ENCODE results near the gene ATP1A2. TPM values are rescaled to one million over a fixed set of nuclear protein-coding genes. Genes with fewer than 3 reads are reported as not detected.
A peak's percentile ranks its signal among the peaks of the same experiment; 100 is the strongest.

ATP1A2 gene
- total RNA-seq, 1 donor from 2014 or later = 401 TPM

DNA sequence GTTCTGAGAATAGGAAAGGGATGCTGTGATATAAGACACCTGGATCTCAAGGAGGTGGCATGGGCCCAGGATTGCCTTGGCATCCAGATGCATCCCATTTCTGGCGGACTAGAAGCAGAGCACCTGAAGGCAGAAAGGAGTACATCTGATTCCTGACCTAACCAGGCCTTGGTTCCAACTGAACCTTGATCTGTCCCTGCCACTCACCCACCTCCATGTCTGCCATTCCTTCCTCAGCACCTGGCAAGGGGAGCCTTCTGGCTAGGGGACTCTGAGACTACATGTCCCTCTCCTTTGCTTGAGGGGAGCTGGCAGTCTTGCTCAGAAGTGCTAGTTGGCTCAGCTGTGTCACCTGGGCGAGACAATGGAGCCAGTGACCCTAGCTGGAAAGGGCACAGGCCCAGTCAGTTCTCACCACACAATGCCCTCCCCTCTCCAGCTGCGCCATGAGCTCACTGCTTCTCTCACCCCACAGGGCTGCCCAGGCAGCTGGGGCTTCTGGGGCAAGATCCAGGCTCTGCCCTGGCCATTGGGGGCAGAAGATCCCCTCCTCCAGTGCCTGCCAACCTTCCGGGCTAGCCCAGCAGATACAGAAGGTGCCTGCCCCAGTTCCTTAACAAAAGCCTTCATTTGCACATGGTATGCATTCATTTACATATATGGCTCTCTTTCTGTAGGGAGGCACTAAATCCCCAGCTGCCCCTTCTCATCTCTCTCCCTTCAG, 20.0 kb upstream of the ATP1A2 start:
- no peak for DNase-seq
- no peak overlapping the region for H3K27ac ChIP-seq (replicated peaks)
- no peak overlapping the region for H3K4me3 ChIP-seq
- peaks cover 32% of the 10 kb centered on the region for H3K4me1 ChIP-seq
- intact Hi-C loops (cut with micrococcal nuclease) = no loop called here
- peaks cover 28% of the 10 kb centered on the region for H3K36me3 ChIP-seq
- TF ChIP-seq, protein P1, sequence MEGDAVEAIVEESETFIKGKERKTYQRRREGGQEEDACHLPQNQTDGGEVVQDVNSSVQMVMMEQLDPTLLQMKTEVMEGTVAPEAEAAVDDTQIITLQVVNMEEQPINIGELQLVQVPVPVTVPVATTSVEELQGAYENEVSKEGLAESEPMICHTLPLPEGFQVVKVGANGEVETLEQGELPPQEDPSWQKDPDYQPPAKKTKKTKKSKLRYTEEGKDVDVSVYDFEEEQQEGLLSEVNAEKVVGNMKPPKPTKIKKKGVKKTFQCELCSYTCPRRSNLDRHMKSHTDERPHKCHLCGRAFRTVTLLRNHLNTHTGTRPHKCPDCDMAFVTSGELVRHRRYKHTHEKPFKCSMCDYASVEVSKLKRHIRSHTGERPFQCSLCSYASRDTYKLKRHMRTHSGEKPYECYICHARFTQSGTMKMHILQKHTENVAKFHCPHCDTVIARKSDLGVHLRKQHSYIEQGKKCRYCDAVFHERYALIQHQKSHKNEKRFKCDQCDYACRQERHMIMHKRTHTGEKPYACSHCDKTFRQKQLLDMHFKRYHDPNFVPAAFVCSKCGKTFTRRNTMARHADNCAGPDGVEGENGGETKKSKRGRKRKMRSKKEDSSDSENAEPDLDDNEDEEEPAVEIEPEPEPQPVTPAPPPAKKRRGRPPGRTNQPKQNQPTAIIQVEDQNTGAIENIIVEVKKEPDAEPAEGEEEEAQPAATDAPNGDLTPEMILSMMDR (IDR thresholded peaks at IDR 0.05; ENCODE audit: borderline replicate concordance) = no peak
- no peaks in the 10 kb centered on the region for H3K9me3 ChIP-seq (replicated peaks)
- H3K27me3 ChIP-seq (ENCODE audit: low read depth) = no peaks in the 10 kb centered on the region

DNA sequence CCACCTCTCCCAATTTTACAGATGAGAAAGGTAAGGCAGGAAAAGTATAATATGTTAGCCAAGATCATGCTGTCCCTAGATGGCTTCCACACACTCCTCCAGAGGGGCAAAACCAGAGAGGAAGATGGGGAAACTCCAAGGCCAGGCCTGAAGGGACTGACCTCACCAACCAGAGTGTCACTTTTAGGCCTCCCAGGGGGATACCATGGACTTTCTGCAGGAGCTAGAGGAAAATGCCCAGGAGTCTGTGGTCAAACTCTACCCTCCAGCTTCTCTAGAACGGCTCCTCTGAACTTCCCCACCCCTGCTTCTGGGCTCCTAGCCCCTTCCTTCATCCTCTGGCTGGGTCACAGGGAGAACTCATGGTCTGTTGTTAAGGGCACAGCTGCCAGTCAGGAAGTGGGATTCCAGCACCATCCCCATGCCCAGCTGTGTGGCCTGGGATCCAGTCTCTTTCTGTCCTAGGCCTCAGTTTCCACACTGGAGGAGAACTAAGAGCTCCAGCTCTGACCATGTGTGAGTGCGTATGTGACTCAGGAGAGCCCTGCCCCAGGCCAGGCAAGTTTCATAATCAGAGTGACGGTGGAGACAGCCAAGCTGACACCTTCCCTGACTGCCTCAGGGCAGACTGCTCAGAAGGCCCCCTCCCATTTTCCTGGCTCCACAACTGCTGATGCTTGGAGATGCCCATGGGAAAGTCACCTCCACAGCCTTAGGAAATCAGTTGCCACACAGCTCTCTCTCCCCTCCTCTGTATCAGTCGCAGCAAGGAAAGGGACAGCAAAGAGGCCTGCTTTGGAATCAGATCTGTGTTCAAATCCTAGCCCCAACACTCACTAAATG, 19.1 kb upstream of the ATP1A2 start:
- H3K27ac ChIP-seq (replicated peaks) = peak overlapping the region; percentile 16
- peak overlapping the region; percentile 78 for H3K4me3 ChIP-seq
- intact Hi-C loops (cut with micrococcal nuclease) = no loop called here
- TF ChIP-seq, protein P1 (IDR thresholded peaks at IDR 0.05; ENCODE audit: borderline replicate concordance) = no peak
- no peak for DNase-seq
- H3K4me1 ChIP-seq = peaks cover 40% of the 10 kb centered on the region
- H3K9me3 ChIP-seq (replicated peaks) = no peaks in the 10 kb centered on the region
- peaks cover 21% of the 10 kb centered on the region for H3K36me3 ChIP-seq
- H3K27me3 ChIP-seq (ENCODE audit: low read depth) = no peaks in the 10 kb centered on the region

DNA sequence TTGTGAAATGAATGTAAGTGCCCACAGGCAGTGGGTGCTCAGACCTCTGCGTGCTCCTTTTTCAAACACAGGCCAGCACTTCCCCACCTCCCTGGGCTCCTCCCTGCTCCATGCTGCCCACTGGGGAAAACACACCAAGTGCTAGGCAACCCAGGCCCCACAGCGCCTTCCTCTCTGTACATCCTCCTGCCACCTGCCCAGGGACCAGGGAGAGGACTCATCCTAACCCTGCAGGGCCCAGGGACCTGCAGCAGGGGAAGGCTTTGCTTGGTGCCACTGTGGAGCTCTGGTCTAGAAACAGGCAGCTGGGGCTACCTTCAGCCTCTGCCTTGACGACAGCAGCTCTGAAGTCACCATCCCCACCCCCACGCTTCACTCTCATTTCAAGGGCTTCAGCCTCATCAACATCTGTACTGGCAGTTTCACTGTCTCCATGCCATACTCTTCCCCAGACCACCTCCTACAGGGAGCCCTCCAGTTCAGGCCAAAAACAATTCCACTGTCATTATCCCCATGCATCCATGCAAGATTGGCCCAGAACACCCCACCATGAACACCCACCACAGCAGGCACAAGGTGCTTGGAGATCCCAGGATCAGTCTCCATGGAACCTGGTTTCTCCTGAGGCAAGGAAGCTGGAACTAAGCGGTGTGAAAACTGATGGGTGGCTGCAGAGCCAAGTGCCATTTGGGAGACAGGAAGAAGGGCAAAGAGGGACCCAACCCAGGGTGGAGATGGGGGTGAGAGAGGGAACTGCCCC, 18.2 kb upstream of the ATP1A2 start:
- H3K9me3 ChIP-seq (replicated peaks) = no peaks in the 10 kb centered on the region
- H3K4me1 ChIP-seq = peaks cover 49% of the 10 kb centered on the region
- H3K4me3 ChIP-seq = peak overlapping the region; percentile 78
- DNase-seq = no peak
- no peaks in the 10 kb centered on the region for H3K27me3 ChIP-seq (ENCODE audit: low read depth)
- TF ChIP-seq, protein P1 (IDR thresholded peaks at IDR 0.05; ENCODE audit: borderline replicate concordance) = no peak
- intact Hi-C loops (cut with micrococcal nuclease) = no loop called here
- H3K36me3 ChIP-seq = peaks cover 15% of the 10 kb centered on the region
- peak overlapping the region; percentile 95 for H3K27ac ChIP-seq (replicated peaks)

DNA sequence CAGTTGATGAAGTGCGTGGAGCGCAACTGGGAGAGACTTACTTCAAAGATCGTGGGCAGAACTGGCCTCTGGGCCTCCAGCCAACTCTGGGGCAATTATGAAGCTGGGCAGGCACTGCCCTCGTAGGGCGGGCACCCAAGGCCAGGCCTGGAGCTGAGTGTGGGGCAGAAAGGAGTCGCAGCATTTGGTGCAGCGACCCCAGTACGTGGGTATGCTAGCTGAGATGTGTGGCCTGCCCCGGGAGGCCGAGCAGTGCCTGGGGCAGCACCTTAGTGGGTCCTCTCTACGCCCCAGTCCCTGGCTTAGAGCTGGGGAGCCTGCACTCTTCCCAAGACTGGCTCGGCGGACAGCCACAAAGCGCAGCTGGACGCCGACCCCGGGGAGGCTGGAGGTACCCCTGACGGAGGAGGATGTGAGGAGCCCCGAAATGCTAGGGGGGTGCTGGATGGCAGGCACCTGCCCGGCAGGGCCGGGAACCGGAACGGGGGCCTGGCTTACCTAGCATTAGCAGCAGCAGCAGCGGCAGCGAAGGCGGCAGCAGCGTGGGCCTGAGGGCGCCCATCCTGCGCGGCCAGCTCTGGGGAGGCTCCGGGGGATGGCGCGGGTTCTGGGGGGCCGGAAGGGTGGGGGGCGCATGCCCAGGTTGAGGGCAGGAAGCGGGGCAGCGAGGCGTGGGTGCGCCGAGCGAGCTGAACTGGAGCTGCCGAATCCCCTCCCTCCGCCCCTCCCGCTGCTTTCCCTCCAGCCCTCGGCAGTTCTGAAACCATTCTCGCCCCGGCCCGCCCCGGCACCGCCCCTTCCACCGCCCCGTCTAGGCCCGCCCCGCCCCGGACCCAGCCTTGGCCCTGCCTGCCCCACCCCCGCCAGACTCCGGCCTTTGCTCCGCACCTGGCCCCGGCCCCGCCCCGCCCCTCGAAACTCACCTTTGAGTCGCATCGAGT, 17.4 kb upstream of the ATP1A2 start, which contains the start of gene IGSF8:
IGSF8 (minus strand) TSS at position 709 of the 941 bp plus-strand sequence; CDS start at position 562, 147 bp downstream.
- TF ChIP-seq, protein P1 (IDR thresholded peaks at IDR 0.05; ENCODE audit: borderline replicate concordance) = no peak
- peak; percentile 94 for DNase-seq
- Histone ChIP-seq H3K27ac (replicated peaks) (peak within 1 kb of the TSS; percentile 95), H3K27me3 (ENCODE audit: low read depth) (no peaks in the 10 kb centered on the region), H3K36me3 (peaks cover 7% of the 10 kb centered on the region), H3K9me3 (replicated peaks) (no peaks in the 10 kb centered on the region), H3K4me3 (peak within 1 kb of the TSS; percentile 78), H3K4me1 (peaks cover 57% of the 10 kb centered on the region)
- intact Hi-C loops (cut with micrococcal nuclease) = no loop called here

Data from left ventricle myocardium inferior (tissue), 1 donor.